HG03520 (cell line): Measurements from ENCODE around the gene DLK2.
"Not testable (repeated sequence)": the region's sequence is repeated elsewhere in the genome, so short reads cannot be mapped to it uniquely, and the experiment has no call there.

Source experiments
- ATAC-seq: cut with Tn5 transposase; IDR thresholded peaks from one replicate; pipeline ENCODE4 v1.9.1; 2021; ENCODE audit warnings: mild to moderate bottlenecking, moderate library complexity; ENCODE audit not compliant: unreplicated experiment

DLK2 gene, protein sequence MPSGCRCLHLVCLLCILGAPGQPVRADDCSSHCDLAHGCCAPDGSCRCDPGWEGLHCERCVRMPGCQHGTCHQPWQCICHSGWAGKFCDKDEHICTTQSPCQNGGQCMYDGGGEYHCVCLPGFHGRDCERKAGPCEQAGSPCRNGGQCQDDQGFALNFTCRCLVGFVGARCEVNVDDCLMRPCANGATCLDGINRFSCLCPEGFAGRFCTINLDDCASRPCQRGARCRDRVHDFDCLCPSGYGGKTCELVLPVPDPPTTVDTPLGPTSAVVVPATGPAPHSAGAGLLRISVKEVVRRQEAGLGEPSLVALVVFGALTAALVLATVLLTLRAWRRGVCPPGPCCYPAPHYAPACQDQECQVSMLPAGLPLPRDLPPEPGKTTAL

GRCh38 chr6:43455531-43456428 is at the start of gene DLK2:
DLK2 (minus strand) TSS chr6:43455548; CDS start chr6:43454825, 723 bp downstream.
- no peak for ATAC-seq

- ATAC-seq: no peak
These were observed 48.1 kb upstream of the DLK2 start for GRCh38 chr6:43503443-43503842.

DNA sequence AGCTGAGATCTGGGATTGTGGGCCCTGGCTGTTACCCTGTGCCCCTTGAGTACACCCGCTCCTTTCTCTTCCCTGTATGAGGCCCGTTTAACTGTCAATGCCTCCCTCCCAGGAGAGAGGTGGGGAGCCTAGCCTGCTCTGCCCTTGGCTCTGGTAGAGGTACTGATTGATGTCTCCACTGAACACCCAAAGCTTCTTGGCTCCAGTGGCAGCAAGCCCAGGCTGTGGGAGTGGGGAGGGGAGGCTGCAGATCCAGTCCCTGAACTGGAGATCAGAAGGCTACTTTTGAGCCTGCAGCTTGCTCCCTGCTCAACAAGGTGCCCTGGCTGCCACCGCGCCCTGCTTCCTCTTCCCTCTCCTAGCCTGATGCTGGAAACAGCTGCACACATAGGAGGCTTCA is 47.3 kb upstream of the DLK2 start:
- no peak for ATAC-seq

DNA sequence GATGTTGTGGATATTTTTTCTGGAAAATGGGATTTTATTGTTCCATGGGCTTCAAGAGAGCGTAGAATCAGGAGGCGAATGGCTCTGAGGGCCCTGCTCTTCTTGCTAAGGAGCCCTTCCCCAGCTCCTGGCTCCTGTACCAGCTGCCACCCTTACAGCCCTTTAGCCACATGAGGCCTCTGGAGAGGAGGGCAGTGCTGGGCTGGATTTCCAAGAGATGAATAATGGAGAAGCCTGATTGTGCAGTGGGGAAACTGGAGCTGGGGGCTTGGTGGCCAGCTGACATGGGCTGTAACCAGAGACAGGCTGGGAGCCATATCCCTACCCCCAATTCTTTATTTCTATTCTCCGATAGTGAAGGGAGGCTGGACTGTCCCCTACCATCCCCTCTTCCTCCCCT is 45.6 kb upstream of the DLK2 start:
- no peak for ATAC-seq

GRCh38 chr6:43499028-43499815 is 43.9 kb upstream of the DLK2 start:
- no peak for ATAC-seq

- not testable (repeated sequence) for ATAC-seq
These were observed 42.9 kb upstream of the DLK2 start for GRCh38 chr6:43498291-43498690.

DNA sequence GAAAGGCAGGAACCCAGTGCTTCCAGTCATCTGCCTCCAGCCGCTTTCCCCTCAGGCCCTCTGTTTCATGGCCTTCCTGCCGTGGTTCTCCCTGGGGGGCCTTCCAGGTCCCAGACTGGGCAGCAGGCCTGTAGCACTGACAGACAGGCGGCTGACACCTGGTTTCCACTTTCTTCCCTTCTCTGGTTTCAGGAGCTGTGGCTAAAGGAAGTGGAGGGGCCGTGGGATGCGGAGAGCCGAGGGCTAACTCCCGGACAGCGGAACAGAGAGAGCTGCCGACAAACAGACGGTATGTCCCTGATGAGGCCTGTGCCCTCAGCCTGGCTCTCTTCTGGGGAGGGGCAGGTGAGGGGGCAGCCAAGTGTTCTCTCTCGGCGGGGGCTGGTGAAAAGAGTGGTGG is 42.3 kb upstream of the DLK2 start:
- no peak for ATAC-seq

DNA sequence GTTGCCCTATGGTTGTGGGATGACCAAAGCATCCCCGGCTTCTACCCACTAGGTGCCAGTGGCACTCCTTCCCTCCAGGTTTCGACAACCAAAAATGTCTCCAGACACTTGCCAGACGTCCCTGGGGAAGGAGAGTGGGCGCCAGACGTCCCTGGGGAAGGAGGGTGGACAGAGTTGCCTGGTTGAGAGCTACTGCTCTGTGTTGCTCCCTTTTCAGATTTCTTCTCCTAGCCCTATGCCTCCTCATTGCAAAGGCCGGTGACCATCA is 41.7 kb upstream of the DLK2 start:
- no peak for ATAC-seq

- ATAC-seq: no peak
These were observed 41.2 kb upstream of the DLK2 start for GRCh38 chr6:43496370-43497128.

GRCh38 chr6:43495409-43495941 is 40.1 kb upstream of the DLK2 start:
- ATAC-seq: no peak

DNA sequence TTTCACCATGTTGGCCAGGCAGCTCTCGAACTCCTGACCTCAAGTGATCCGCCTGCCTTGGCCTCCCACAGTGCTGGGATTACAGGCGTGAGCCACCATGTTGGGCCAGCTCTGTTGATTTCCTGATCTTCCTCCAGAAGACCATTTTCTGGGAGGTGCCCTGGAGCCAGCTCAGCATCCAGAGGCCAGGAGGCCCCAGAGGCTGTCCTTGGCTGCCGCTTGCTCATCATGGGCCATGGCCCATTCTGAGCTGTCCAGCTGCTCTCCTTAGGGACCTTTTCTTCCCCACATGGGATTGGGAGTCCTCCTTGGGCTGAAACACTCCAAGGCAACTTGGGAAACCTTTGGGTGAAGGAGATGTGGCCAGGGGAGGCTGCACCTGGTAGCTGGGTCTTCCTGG is 39.4 kb upstream of the DLK2 start:
- no peak for ATAC-seq

DNA sequence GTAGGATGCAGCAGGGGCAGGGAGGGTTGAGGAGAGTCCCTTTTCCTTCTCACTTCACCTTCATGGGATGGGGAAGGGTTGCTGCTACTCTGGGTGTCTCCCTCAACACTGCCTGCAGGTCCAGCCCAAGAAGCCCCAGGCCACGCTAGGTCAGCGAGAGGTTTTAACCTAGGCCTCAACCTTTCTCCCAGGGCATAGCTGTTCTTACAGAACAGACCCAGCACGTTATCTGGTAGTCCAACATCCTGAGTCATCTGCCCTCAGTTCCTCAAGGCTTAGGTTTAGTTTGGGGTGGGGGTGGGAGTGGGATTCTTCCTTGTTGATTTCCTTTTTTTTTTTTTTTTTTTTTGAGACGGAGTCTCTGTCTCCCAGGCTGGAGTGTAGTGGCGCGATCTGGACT is 39.0 kb upstream of the DLK2 start:
- ATAC-seq: no peak

GRCh38 chr6:43493833-43494232 is 38.5 kb upstream of the DLK2 start:
- ATAC-seq: no peak

DNA sequence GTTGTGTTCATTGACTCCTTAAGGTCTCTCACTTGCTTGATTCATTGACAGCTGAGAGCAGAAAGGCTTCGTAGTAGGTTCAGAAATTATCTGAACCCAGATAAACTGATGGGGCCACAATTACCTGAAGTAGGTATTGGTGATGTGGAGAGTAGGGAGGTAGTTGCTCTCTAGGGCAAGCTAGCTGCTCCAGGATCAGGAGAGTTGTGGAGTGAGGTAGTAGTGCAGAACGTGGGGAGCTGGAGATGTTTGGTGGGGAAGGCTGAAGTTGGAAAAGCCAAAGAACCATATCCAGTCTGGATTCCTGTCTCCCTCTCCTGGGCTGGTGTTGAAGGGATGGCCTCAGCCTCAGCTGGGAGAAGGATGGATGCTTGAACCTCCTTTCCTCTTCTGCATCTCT is 37.9 kb upstream of the DLK2 start:
- no peak for ATAC-seq

GRCh38 chr6:43492673-43493072 is 37.3 kb upstream of the DLK2 start:
- ATAC-seq: no peak

GRCh38 chr6:43491750-43492661 is 36.7 kb upstream of the DLK2 start:
- ATAC-seq: no peak

GRCh38 chr6:43490523-43490939 is 35.2 kb upstream of the DLK2 start:
- no peak for ATAC-seq

GRCh38 chr6:43489277-43490072 is 34.1 kb upstream of the DLK2 start:
- ATAC-seq: no peak
